Activated CD8-positive, alpha-beta T cell treated with anti-CD3 and anti-CD28 coated beads for 36 hours (primary cell): ENCODE results near the gene STUM. TPM values are rescaled to one million over a fixed set of nuclear protein-coding genes. Genes with fewer than 3 reads are reported as not detected.

Source experiments
- ATAC-seq: fragments of 200-7000 bp; cut with Tn5 transposase; one replicate; pipeline ENCODE4 v1.10.0; 2021; ENCODE audit warnings: mild to moderate bottlenecking, moderate library complexity
- CTCF ChIA-PET: fragments of 350-600 bp; sonication (Branson Sonifier 250); formaldehyde crosslinking; loops from one replicate; lab custom pipeline; 2021; ENCODE audit warnings: antibody characterized with exemption; lab: Charles Lee
- POLR2A ChIA-PET: fragments of 350-600 bp; sonication (Branson Sonifier 250); formaldehyde crosslinking; loops from one replicate; lab custom pipeline; 2021; ENCODE audit warnings: antibody characterized with exemption; lab: Charles Lee
- DNase-seq: peaks from one replicate; pipeline ENCODE4 v3.0.0-alpha.2; 2020
- H3K27ac Mint-ChIP-seq: one replicate; pipeline ENCODE4 v1.8.0; 2021; ENCODE audit warnings: mild to moderate bottlenecking, mixed read lengths
- H3K27me3 Mint-ChIP-seq: one replicate; pipeline ENCODE4 v1.8.0; 2021; ENCODE audit warnings: mixed read lengths
- H3K36me3 Mint-ChIP-seq: one replicate; pipeline ENCODE4 v1.8.0; 2021; ENCODE audit warnings: low read depth, mixed read lengths
- H3K4me1 Mint-ChIP-seq: one replicate; pipeline ENCODE4 v1.8.0; 2021; ENCODE audit warnings: low read depth, mixed read lengths
- H3K4me3 Mint-ChIP-seq: one replicate; pipeline ENCODE4 v1.8.0; 2021; ENCODE audit warnings: mild to moderate bottlenecking, moderate library complexity, mixed read lengths
- H3K9me3 Mint-ChIP-seq: one replicate; pipeline ENCODE4 v1.8.0; 2021; ENCODE audit warnings: mixed read lengths
- intact Hi-C: fragments of 100-400 bp; cut with micrococcal nuclease; formaldehyde crosslinking; loops from one replicate; pipeline ENCODE4 v1.10.0; 2022
- total RNA-seq, 2 experiments: library from RNA; stranded (reverse); gene quantifications; one replicate each; pipeline ENCODE4 v1.2.3, GENCODE V29; 2021
- TF ChIP-seq, protein P1 (sequence below): fragments of 200-600 bp; IDR thresholded peaks from one replicate; pipeline ENCODE4 v1.8.0; 2022; ENCODE audit warnings: antibody characterized with exemption, mild to moderate bottlenecking

Gene STUM
- total RNA-seq, 2 experiments from 2014 or later: not detected

- Mint-ChIP-seq H3K27ac (no peak overlapping the region), H3K4me1 (no peaks in the 10 kb centered on the region), H3K4me3 (no peak overlapping the region), H3K9me3 (no peaks in the 10 kb centered on the region), H3K27me3 (peaks cover 4% of the 10 kb centered on the region), H3K36me3 (no peaks in the 10 kb centered on the region)
- intact Hi-C loops: no loop called here
- DNase-seq: no peak
- ChIA-PET CTCF (interaction anchor here (1.0 to 4.5 kb wide), 2 partner anchors 16 to 88 kb away, joined by 3 to 19 read pairs; partner anchors contain the start of gene STUM), POLR2A (interaction anchor here (1.3 kb wide), 1 partner anchor 23 kb away, joined by 3 read pairs; no protein-coding TSS in a partner anchor)
- TF ChIP-seq, protein P1, sequence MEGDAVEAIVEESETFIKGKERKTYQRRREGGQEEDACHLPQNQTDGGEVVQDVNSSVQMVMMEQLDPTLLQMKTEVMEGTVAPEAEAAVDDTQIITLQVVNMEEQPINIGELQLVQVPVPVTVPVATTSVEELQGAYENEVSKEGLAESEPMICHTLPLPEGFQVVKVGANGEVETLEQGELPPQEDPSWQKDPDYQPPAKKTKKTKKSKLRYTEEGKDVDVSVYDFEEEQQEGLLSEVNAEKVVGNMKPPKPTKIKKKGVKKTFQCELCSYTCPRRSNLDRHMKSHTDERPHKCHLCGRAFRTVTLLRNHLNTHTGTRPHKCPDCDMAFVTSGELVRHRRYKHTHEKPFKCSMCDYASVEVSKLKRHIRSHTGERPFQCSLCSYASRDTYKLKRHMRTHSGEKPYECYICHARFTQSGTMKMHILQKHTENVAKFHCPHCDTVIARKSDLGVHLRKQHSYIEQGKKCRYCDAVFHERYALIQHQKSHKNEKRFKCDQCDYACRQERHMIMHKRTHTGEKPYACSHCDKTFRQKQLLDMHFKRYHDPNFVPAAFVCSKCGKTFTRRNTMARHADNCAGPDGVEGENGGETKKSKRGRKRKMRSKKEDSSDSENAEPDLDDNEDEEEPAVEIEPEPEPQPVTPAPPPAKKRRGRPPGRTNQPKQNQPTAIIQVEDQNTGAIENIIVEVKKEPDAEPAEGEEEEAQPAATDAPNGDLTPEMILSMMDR: no peak
- ATAC-seq: no peak
These were observed 16.0 kb upstream of the STUM start for GRCh38 chr1:226532553-226532952.

DNA sequence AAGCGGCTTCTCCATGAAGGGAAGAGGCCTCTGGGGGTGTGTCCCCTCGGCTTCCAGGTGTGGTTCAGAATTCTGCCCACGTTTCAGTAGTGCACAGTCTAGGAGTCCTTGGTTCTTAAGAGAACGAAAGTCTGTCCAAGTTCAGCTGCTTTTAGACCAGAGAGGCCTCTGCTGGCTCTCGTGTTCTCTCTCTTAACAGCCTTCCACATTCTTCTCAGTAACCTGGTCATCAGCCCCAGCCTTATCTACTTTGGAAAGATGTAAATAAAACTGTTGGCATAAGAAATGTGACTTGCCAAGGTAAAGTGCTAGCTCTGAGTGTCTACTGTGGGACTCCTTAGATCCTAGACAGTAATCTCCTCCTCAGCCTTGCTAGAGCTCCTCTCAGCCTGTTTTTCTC lies 15.3 kb upstream of the STUM start:
- Mint-ChIP-seq H3K9me3 (no peaks in the 10 kb centered on the region), H3K27ac (no peak overlapping the region), H3K27me3 (peaks cover 4% of the 10 kb centered on the region), H3K4me1 (no peaks in the 10 kb centered on the region), H3K4me3 (no peak overlapping the region), H3K36me3 (no peaks in the 10 kb centered on the region)
- POLR2A ChIA-PET: interaction anchor here (0.6 kb wide), 1 partner anchor 87 kb away, joined by 3 read pairs; no protein-coding TSS in a partner anchor
- CTCF ChIA-PET: interaction anchor here (1.1 to 4.5 kb wide), 3 partner anchors 15 to 125 kb away, joined by 4 to 19 read pairs (median 4); partner anchors contain the start of genes PARP1 and STUM
- TF ChIP-seq, protein P1: no peak
- ATAC-seq (no peak), DNase-seq (no peak)
- intact Hi-C loops: no loop called here

GRCh38 chr1:226534098-226534497 lies 14.5 kb upstream of the STUM start:
- ChIA-PET POLR2A (no interaction called here), CTCF (interaction anchor here (1.0 to 4.5 kb wide), 5 partner anchors 10 to 126 kb away, joined by 4 to 19 read pairs (median 4); partner anchors contain the start of genes PARP1 and STUM)
- Mint-ChIP-seq H3K27me3 (peaks cover 4% of the 10 kb centered on the region), H3K4me3 (no peak overlapping the region), H3K4me1 (no peaks in the 10 kb centered on the region), H3K9me3 (no peaks in the 10 kb centered on the region), H3K27ac (no peak overlapping the region), H3K36me3 (no peaks in the 10 kb centered on the region)
- TF ChIP-seq, protein P1: no peak
- DNase-seq (no peak), ATAC-seq (no peak)
- intact Hi-C loops: no loop called here

DNA sequence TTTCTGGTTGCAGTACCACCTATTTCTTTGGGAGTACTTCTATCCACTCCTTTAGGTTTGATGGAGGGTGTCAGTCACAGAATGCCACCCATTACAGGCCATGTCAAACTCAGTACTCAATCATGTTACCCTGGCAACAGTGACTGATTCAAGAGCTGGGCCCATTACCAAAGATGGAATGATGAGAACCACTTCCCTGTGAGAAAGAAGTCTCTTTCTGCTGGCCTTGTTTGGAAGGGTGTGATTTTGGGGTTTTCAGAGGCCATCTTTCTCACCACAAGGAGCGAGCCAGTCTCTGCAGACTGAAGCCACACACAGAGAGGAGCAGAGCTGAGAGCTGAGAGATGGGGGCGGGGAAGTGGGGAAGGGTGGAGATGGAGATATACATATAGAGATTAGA lies 13.9 kb upstream of the STUM start:
- DNase-seq: no peak
- intact Hi-C loops: no loop called here

DNA sequence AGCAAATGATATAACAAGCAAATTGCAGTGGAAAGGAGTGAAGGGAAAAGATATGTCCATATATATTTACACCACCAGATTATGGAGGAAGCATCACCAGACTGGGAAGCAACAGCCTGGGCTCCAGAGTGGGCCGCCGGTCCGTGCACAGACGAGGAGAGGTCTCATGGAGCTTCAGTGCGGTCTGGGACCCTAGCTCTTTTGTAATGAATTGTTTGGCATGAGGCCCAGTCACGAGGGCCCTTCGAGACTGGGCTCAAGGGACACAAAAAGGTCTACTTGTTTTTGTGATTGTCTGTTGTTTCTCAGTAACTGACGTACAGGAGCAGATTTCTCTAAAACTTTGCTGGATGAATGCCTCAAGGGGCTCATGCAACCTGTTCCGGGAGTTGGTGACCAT lies 12.9 kb upstream of the STUM start:
- CTCF ChIA-PET: no interaction called here
- no peaks in the 10 kb centered on the region for H3K4me1 Mint-ChIP-seq
- no peak for ATAC-seq
- H3K27ac Mint-ChIP-seq: no peak overlapping the region
- TF ChIP-seq, protein P1: no peak
- peaks cover 4% of the 10 kb centered on the region for H3K27me3 Mint-ChIP-seq
- POLR2A ChIA-PET: interaction anchor here (0.6 kb wide), 1 partner anchor 45 kb away, joined by 4 read pairs; no protein-coding TSS in a partner anchor
- H3K36me3 Mint-ChIP-seq: no peaks in the 10 kb centered on the region
- intact Hi-C loops: no loop called here
- no peaks in the 10 kb centered on the region for H3K9me3 Mint-ChIP-seq
- DNase-seq: no peak
- no peak overlapping the region for H3K4me3 Mint-ChIP-seq

More for the DNA sequence above, 13.9 kb upstream of the STUM start:
- Mint-ChIP-seq H3K9me3 (no peaks in the 10 kb centered on the region), H3K27ac (no peak overlapping the region), H3K4me3 (no peak overlapping the region), H3K4me1 (no peaks in the 10 kb centered on the region), H3K27me3 (peaks cover 4% of the 10 kb centered on the region), H3K36me3 (no peaks in the 10 kb centered on the region)
- ATAC-seq: no peak
- CTCF ChIA-PET: interaction anchor here (1.0 to 4.5 kb wide), 3 partner anchors 10 to 14 kb away, joined by 4 to 19 read pairs (median 4); partner anchors contain the start of gene STUM
- POLR2A ChIA-PET: no interaction called here
- TF ChIP-seq, protein P1: no peak
